ENCODE data around the gene PODXL2. TPM values are rescaled to one million over a fixed set of nuclear protein-coding genes. Genes with fewer than 3 reads are reported as not detected.

The PODXL2 gene
- total and polyA plus RNA-seq, 2 experiments from 2014 or later, result 18.4 to 57.6 TPM

DNA sequence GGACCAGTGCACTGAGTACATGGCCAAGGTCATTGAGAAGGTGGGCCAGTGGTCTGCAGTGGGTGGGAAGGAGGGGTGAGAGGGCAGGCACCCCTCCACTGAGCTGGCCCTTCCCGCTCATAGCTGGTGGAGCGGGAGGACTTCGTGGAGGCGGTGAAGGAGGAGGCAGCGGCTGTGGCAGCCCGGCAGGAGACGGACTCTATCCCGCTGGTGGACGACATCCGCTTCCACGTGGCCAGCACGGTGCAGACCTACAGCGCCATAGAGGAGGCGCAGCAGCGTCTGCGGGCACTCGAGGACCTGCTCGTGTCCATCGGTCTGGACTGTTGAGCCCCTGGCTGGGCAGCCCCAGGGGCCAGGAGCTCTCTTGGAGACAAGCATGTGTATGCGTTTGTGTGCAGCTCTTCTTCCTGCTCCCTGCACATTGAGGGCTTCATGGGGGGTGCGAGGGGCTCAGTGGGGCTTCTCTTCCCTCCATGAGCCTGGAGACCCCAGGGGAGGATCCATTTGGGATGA, 51.2 kb downstream of the PODXL2 start:
- Histone ChIP-seq H3K27me3 (ENCODE audit: insufficient read depth) (no peaks in the 10 kb centered on the region), H3K4me1 (ENCODE audit: insufficient read depth) (peaks cover 3% of the 10 kb centered on the region; the same call in 1 of the 2 replicates), H3K4me3 (no peak overlapping the region), H3K9me2 (ENCODE audit: insufficient read depth) (no peaks in the 10 kb centered on the region), H4K20me1 (replicated peaks; ENCODE audit: insufficient read depth) (no peaks in the 10 kb centered on the region), H3K4me2 (no peak overlapping the region), H3K27ac (ENCODE audit: low read depth) (no peak overlapping the region), H2AFZ (no peak overlapping the region), H3F3A (replicated peaks; ENCODE audit: low read depth) (no peaks in the 10 kb centered on the region), H3K79me2 (replicated peaks; ENCODE audit: insufficient read depth) (no peaks in the 10 kb centered on the region), H3K36me3 (ENCODE audit: insufficient read depth) (no peaks in the 10 kb centered on the region)
- Mint-ChIP-seq H3K27me3 (ENCODE audit: insufficient read depth, low read depth, poor library complexity) (peaks cover 10% of the 10 kb centered on the region), H3K9me3 (no peaks in the 10 kb centered on the region; the same call in 1 of the 3 replicates), H3K36me3 (ENCODE audit: low read depth) (no peaks in the 10 kb centered on the region), H3K27ac (no peak overlapping the region; the same call in 1 of the 2 replicates), H3K4me3 (no peak overlapping the region), H3K4me1 (peaks cover 9% of the 10 kb centered on the region)
- DNase-seq (ENCODE audit: low spot score) (no peak), ATAC-seq (no peak)
- TF ChIP-seq, protein P1, sequence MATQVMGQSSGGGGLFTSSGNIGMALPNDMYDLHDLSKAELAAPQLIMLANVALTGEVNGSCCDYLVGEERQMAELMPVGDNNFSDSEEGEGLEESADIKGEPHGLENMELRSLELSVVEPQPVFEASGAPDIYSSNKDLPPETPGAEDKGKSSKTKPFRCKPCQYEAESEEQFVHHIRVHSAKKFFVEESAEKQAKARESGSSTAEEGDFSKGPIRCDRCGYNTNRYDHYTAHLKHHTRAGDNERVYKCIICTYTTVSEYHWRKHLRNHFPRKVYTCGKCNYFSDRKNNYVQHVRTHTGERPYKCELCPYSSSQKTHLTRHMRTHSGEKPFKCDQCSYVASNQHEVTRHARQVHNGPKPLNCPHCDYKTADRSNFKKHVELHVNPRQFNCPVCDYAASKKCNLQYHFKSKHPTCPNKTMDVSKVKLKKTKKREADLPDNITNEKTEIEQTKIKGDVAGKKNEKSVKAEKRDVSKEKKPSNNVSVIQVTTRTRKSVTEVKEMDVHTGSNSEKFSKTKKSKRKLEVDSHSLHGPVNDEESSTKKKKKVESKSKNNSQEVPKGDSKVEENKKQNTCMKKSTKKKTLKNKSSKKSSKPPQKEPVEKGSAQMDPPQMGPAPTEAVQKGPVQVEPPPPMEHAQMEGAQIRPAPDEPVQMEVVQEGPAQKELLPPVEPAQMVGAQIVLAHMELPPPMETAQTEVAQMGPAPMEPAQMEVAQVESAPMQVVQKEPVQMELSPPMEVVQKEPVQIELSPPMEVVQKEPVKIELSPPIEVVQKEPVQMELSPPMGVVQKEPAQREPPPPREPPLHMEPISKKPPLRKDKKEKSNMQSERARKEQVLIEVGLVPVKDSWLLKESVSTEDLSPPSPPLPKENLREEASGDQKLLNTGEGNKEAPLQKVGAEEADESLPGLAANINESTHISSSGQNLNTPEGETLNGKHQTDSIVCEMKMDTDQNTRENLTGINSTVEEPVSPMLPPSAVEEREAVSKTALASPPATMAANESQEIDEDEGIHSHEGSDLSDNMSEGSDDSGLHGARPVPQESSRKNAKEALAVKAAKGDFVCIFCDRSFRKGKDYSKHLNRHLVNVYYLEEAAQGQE (IDR thresholded peaks at IDR 0.05; ENCODE audit: unreplicated experiment), result no peak
- no peak for TF ChIP-seq ZNF114 (CRISPR knock-in tag; IDR thresholded peaks at IDR 0.05)
- TF ChIP-seq NANOG (IDR thresholded peaks at IDR 0.05; ENCODE audit: borderline replicate concordance), result no peak
- no peak for TF ChIP-seq POLR2AphosphoS5 (IDR thresholded peaks at IDR 0.05; ENCODE audit: low read depth)
- no peak for TF ChIP-seq CREB1 (CRISPR knock-in tag; IDR thresholded peaks at IDR 0.05; ENCODE audit: low read depth)
- TF ChIP-seq, protein P2, sequence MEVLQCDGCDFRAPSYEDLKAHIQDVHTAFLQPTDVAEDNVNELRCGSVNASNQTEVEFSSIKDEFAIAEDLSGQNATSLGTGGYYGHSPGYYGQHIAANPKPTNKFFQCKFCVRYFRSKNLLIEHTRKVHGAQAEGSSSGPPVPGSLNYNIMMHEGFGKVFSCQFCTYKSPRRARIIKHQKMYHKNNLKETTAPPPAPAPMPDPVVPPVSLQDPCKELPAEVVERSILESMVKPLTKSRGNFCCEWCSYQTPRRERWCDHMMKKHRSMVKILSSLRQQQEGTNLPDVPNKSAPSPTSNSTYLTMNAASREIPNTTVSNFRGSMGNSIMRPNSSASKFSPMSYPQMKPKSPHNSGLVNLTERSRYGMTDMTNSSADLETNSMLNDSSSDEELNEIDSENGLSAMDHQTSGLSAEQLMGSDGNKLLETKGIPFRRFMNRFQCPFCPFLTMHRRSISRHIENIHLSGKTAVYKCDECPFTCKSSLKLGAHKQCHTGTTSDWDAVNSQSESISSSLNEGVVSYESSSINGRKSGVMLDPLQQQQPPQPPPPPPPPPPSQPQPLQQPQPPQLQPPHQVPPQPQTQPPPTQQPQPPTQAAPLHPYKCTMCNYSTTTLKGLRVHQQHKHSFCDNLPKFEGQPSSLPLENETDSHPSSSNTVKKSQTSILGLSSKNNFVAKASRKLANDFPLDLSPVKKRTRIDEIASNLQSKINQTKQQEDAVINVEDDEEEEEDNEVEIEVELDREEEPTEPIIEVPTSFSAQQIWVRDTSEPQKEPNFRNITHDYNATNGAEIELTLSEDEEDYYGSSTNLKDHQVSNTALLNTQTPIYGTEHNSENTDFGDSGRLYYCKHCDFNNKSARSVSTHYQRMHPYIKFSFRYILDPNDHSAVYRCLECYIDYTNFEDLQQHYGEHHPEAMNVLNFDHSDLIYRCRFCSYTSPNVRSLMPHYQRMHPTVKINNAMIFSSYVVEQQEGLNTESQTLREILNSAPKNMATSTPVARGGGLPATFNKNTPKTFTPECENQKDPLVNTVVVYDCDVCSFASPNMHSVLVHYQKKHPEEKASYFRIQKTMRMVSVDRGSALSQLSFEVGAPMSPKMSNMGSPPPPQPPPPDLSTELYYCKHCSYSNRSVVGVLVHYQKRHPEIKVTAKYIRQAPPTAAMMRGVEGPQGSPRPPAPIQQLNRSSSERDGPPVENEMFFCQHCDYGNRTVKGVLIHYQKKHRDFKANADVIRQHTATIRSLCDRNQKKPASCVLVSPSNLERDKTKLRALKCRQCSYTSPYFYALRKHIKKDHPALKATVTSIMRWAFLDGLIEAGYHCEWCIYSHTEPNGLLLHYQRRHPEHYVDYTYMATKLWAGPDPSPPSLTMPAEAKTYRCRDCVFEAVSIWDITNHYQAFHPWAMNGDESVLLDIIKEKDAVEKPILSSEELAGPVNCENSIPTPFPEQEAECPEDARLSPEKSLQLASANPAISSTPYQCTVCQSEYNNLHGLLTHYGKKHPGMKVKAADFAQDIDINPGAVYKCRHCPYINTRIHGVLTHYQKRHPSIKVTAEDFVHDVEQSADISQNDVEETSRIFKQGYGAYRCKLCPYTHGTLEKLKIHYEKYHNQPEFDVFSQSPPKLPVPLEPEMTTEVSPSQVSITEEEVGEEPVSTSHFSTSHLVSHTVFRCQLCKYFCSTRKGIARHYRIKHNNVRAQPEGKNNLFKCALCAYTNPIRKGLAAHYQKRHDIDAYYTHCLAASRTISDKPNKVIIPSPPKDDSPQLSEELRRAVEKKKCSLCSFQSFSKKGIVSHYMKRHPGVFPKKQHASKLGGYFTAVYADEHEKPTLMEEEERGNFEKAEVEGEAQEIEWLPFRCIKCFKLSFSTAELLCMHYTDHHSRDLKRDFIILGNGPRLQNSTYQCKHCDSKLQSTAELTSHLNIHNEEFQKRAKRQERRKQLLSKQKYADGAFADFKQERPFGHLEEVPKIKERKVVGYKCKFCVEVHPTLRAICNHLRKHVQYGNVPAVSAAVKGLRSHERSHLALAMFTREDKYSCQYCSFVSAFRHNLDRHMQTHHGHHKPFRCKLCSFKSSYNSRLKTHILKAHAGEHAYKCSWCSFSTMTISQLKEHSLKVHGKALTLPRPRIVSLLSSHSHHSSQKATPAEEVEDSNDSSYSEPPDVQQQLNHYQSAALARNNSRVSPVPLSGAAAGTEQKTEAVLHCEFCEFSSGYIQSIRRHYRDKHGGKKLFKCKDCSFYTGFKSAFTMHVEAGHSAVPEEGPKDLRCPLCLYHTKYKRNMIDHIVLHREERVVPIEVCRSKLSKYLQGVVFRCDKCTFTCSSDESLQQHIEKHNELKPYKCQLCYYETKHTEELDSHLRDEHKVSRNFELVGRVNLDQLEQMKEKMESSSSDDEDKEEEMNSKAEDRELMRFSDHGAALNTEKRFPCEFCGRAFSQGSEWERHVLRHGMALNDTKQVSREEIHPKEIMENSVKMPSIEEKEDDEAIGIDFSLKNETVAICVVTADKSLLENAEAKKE (CRISPR knock-in tag; IDR thresholded peaks at IDR 0.05), result no peak
- no peak for TF ChIP-seq JUNB (IDR thresholded peaks at IDR 0.05; ENCODE audit: unreplicated experiment)
- TF ChIP-seq, protein P3, sequence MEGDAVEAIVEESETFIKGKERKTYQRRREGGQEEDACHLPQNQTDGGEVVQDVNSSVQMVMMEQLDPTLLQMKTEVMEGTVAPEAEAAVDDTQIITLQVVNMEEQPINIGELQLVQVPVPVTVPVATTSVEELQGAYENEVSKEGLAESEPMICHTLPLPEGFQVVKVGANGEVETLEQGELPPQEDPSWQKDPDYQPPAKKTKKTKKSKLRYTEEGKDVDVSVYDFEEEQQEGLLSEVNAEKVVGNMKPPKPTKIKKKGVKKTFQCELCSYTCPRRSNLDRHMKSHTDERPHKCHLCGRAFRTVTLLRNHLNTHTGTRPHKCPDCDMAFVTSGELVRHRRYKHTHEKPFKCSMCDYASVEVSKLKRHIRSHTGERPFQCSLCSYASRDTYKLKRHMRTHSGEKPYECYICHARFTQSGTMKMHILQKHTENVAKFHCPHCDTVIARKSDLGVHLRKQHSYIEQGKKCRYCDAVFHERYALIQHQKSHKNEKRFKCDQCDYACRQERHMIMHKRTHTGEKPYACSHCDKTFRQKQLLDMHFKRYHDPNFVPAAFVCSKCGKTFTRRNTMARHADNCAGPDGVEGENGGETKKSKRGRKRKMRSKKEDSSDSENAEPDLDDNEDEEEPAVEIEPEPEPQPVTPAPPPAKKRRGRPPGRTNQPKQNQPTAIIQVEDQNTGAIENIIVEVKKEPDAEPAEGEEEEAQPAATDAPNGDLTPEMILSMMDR (conservative IDR thresholded peaks at IDR 0.05; ENCODE audit: low read depth in 2 of 2), result no peak
- no peak for TF ChIP-seq STAT1 (IDR thresholded peaks at IDR 0.05; ENCODE audit: unreplicated experiment)
- TF ChIP-seq, protein P4, sequence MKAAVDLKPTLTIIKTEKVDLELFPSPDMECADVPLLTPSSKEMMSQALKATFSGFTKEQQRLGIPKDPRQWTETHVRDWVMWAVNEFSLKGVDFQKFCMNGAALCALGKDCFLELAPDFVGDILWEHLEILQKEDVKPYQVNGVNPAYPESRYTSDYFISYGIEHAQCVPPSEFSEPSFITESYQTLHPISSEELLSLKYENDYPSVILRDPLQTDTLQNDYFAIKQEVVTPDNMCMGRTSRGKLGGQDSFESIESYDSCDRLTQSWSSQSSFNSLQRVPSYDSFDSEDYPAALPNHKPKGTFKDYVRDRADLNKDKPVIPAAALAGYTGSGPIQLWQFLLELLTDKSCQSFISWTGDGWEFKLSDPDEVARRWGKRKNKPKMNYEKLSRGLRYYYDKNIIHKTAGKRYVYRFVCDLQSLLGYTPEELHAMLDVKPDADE (IDR thresholded peaks at IDR 0.05), result no peak
- TF ChIP-seq EZH2 (IDR thresholded peaks at IDR 0.05; ENCODE audit: low read depth, unreplicated experiment), result no peak
